ENCODE data around the gene BACH2.

The BACH2 gene

DNA sequence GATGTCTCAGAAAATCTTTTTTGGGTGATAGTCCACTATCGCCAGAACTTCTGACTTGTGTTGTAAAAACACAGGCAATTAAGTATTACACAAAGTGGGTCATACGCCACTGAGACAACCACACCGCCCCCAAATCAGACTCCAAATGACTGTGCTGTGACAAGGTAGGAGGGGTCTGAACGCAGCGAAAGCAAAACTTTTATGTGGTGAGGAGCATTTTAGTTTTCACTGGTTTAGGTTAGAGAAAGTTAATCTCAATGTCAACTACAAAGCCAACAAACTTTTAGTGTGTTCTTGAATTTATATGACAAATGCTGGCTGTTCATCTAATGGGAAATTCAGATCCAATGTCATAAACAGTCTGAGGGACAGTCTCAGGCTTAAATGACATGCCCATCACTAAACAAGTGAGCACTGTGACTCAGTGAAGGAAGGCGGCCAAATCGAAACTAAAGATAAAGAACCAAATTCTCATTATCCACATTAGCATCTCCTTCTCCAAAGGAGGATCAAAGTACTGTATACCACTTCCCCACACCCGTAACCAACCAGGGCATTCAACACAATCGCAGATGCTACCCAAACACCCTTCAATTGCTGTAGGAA is 215.7 kb downstream of the BACH2 start:
- H3K4me3 ChIP-seq (ENCODE audit: low read depth, low read length) = no peak overlapping the region
- no peak for DNase-seq (ENCODE audit: low read depth)
- TF ChIP-seq, protein P1, sequence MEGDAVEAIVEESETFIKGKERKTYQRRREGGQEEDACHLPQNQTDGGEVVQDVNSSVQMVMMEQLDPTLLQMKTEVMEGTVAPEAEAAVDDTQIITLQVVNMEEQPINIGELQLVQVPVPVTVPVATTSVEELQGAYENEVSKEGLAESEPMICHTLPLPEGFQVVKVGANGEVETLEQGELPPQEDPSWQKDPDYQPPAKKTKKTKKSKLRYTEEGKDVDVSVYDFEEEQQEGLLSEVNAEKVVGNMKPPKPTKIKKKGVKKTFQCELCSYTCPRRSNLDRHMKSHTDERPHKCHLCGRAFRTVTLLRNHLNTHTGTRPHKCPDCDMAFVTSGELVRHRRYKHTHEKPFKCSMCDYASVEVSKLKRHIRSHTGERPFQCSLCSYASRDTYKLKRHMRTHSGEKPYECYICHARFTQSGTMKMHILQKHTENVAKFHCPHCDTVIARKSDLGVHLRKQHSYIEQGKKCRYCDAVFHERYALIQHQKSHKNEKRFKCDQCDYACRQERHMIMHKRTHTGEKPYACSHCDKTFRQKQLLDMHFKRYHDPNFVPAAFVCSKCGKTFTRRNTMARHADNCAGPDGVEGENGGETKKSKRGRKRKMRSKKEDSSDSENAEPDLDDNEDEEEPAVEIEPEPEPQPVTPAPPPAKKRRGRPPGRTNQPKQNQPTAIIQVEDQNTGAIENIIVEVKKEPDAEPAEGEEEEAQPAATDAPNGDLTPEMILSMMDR (conservative IDR thresholded peaks at IDR 0.05; ENCODE audit: low read depth, low read length) = no peak

DNA sequence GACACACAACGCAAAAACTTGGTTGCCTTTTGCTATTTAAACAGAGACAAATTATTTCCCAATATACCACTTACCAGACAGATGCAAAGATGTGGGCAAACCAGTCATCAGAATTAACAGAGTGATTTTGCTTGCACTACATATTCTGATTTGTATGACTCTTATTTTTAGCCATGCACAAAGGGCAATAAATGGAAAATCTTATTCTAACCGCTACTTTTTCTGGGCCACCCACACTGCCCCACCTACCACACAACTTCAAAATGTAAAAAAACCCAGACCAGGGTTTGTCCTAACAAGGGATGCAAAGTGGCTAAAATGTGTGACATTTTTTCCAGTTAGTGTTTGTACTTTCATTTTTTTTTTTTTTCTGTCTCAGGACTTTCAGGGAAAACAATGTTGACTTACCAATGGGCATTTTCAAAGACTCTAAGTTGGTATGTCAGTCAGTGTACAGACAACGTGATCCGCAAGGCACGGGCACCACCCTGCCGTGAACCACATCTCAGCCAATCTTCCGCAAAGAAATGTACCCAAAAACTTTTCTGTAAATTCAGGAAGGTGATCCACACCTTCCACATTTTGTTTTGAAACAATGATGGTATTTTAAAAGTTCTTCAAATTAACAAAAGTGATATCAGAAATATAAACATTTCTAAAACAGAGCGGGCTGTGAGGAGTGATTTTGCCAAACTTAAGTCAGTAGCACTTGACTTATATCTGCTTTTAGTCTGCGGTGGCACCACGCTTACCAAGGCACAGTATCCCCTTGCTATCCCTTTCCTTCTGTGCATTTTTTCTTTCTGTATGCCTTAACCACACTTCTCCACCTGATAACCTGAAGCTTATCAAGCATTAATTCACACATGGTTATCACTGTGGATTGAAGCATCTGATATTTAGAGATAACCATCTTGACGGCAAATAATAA is 216.8 kb downstream of the BACH2 start:
- TF ChIP-seq, protein P1 (conservative IDR thresholded peaks at IDR 0.05; ENCODE audit: low read depth, low read length) = no peak
- no peak for DNase-seq (ENCODE audit: low read depth)
- H3K4me3 ChIP-seq (ENCODE audit: low read depth, low read length) = no peak overlapping the region

DNA sequence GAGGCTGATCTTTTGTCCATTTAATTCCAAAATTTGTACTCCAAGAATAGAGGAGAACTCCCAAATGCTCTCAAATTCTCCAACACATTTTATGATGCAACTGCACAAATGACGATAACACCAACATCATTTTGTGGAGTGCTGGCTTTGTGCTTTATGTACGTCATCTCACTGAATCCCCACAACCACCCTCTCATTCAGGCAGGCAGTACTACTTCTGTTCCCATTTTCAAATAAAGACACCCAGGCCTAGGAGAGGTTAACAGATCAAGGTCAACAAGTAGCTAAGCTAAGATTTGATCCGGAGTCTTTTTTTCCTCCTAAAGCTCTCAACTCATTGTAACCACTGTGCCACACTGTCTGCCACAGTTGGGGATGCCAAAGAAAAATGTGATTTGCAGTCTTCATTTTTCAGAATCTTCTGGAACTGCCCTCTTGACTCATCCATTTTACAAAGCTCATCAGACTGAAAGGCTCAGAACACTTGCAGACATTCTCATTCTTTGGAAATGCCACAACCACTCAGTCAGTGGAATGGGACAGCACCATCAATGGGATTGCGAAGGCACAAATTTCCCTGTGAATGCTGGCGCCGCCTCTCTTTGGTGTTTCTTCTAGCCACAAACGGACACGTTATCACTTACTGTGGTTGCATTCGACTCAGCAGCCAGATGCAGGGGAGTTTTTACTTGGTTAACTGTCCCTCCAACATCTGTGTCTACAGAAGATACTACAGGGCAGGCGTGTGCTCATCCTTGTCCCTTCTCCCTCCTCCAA is 217.9 kb downstream of the BACH2 start:
- no peak overlapping the region for H3K4me3 ChIP-seq (ENCODE audit: low read depth, low read length)
- TF ChIP-seq, protein P1 (conservative IDR thresholded peaks at IDR 0.05; ENCODE audit: low read depth, low read length) = no peak
- no peak for DNase-seq (ENCODE audit: low read depth)

DNA sequence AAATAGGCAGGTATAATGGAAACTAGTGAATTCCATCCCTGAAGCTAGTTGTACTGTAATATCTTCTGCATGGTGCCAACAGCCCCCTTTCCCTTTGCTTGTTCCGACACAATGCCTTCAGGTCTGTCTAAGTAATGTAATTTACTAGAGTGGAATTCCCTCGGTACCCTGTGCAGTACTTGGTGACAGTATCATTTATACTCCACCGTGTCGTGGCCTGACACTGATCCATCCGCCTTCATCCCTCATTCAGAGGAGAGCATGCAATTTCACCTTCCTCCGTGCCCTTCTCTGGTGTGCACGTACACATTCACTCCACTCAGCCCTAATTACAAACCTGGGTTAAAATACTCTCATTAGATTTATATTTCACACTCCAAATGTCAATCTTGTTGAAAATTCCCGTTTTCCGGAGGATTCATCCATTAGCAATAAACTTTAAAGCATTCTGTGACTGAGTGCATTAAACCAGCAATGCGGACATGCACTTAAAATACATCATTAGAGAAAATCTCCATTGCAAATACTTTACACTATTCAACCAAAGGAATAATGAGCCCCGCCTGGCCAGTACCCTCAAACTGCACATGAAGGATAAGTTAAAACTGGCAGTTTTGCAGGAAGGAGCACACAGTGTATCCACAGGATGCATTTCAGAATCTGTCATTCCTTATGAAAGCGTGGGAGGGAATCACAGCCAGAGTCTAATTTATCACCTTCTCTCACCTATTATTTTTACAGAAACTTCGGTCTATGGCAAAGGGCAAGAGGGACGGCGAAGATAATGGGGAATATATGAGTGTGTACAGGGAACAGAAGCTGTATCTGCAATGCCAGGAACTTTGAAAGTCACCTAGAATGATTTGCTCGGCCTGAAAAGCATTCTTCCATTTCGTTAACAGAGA is 219.9 kb downstream of the BACH2 start:
- TF ChIP-seq, protein P1 (conservative IDR thresholded peaks at IDR 0.05; ENCODE audit: low read depth, low read length) = no peak

DNA sequence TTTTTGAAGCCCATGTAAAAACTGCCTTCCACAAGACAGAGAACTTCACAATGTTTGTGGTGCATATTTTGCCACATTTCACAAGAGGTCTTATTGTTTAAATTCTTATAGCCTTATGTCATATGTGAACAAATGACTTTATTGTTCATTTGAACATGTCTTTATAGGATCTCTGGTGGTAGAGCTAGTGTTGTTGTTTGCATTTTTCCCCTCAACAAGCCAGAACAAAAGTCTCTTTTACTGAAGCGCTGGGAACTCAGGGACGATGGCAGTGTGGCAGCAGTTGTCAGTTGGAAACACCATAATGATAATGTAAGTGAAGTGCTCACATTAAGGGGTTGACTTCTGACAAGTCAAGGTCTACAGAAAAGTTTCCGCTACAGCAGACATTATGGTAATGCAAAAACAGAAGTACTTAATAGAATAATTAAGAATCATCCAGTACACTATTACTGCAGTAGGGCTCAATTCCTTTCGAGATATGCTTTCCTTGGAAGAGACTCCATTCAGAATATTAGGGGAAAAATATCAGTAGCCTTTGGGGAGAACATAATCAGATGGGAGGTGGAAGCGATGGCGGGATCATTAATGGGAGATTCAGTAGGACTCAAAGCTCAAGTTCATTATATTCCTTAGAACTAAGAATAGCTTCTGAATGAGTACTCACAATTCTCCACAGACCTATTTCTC is 222.3 kb downstream of the BACH2 start:
- H3K4me3 ChIP-seq (ENCODE audit: low read depth, low read length) = no peak overlapping the region
- TF ChIP-seq, protein P1 (conservative IDR thresholded peaks at IDR 0.05; ENCODE audit: low read depth, low read length) = no peak
- peak; percentile 31 for DNase-seq (ENCODE audit: low read depth)

More for the DNA sequence above, 219.9 kb downstream of the BACH2 start:
- DNase-seq (ENCODE audit: low read depth) = no peak
- H3K4me3 ChIP-seq (ENCODE audit: low read depth, low read length) = no peak overlapping the region
